WERI-Rb-1 (cell line): ENCODE results near the gene NT5C3A.
"Not testable (repeated sequence)": the region's sequence is repeated elsewhere in the genome, so short reads cannot be mapped to it uniquely, and the experiment has no call there.

ENCODE experiments used
- DNase-seq: peaks from one replicate; pipeline ENCODE4 v3.0.0-alpha.2; 2020
- H3K27ac ChIP-seq: fragments of 250-450 bp; sonication (Bioruptor Pico); 2 replicates; pipeline ENCODE4 v1.5.1; 2020; ENCODE audit warnings: mild to moderate bottlenecking, moderate library complexity
- H3K27me3 ChIP-seq: fragments of 250-450 bp; sonication (Bioruptor Pico); 2 replicates; pipeline ENCODE4 v1.5.1; 2021; ENCODE audit warnings: mild to moderate bottlenecking, low read depth, moderate library complexity; ENCODE audit not compliant: insufficient read depth, severe bottlenecking
- H3K36me3 ChIP-seq: fragments of 250-450 bp; sonication (Bioruptor Pico); 2 replicates; pipeline ENCODE4 v1.5.1; 2020; ENCODE audit warnings: mild to moderate bottlenecking, moderate library complexity
- H3K4me3 ChIP-seq: 2 replicates; pipeline ENCODE4 v1.5.1; 2011; ENCODE audit warnings: low read depth, mild to moderate bottlenecking, control low read depth, low read length
- H3K9me3 ChIP-seq: fragments of 250-450 bp; sonication (Bioruptor Pico); 2 replicates; pipeline ENCODE4 v1.5.1; 2021; ENCODE audit warnings: mild to moderate bottlenecking, moderate library complexity; ENCODE audit not compliant: severe bottlenecking

The NT5C3A gene

GRCh38 chr7:32998361-32999171 is 64.0 kb downstream of the NT5C3A start:
- not testable (repeated sequence) for H3K27me3 ChIP-seq, H3K27ac ChIP-seq, H3K4me3 ChIP-seq, H3K36me3 ChIP-seq, H3K9me3 ChIP-seq
- DNase-seq: peak; percentile 42

GRCh38 chr7:32997956-32998355 is 64.6 kb downstream of the NT5C3A start:
- not testable (repeated sequence) for DNase-seq, H3K27ac ChIP-seq, H3K9me3 ChIP-seq, H3K36me3 ChIP-seq, H3K4me3 ChIP-seq, H3K27me3 ChIP-seq

GRCh38 chr7:32992750-32993149 is 69.8 kb downstream of the NT5C3A start:
- not testable (repeated sequence) for H3K27ac ChIP-seq, DNase-seq, H3K36me3 ChIP-seq, H3K4me3 ChIP-seq, H3K9me3 ChIP-seq, H3K27me3 ChIP-seq

- H3K27ac ChIP-seq, H3K9me3 ChIP-seq, H3K4me3 ChIP-seq, H3K27me3 ChIP-seq, DNase-seq, H3K36me3 ChIP-seq: not testable (repeated sequence)
Observed at GRCh38 chr7:32991975-32992700, 70.4 kb downstream of the NT5C3A start.

- not testable (repeated sequence) for DNase-seq, H3K4me3 ChIP-seq, H3K27ac ChIP-seq, H3K36me3 ChIP-seq, H3K9me3 ChIP-seq, H3K27me3 ChIP-seq
Observed at GRCh38 chr7:32991068-32991585, 71.4 kb downstream of the NT5C3A start.

- H3K27me3 ChIP-seq, H3K9me3 ChIP-seq, H3K27ac ChIP-seq, DNase-seq, H3K36me3 ChIP-seq, H3K4me3 ChIP-seq: not testable (repeated sequence)
Observed at GRCh38 chr7:32988148-32988547, 74.4 kb downstream of the NT5C3A start.

GRCh38 chr7:32979902-32980301 is 82.7 kb downstream of the NT5C3A start:
- H3K27me3 ChIP-seq, H3K9me3 ChIP-seq, H3K4me3 ChIP-seq, DNase-seq, H3K27ac ChIP-seq, H3K36me3 ChIP-seq: not testable (repeated sequence)

- DNase-seq, H3K27ac ChIP-seq, H3K36me3 ChIP-seq: not testable (repeated sequence)
Observed at GRCh38 chr7:32979246-32979645, 83.3 kb downstream of the NT5C3A start.

GRCh38 chr7:32977159-32977558 is 85.4 kb downstream of the NT5C3A start:
- H3K9me3 ChIP-seq, H3K27me3 ChIP-seq, DNase-seq, H3K4me3 ChIP-seq, H3K27ac ChIP-seq, H3K36me3 ChIP-seq: not testable (repeated sequence)

More at GRCh38 chr7:32979246-32979645, 83.3 kb downstream of the NT5C3A start:
- not testable (repeated sequence) for H3K4me3 ChIP-seq, H3K9me3 ChIP-seq, H3K27me3 ChIP-seq

- H3K27ac ChIP-seq, H3K36me3 ChIP-seq, H3K27me3 ChIP-seq, H3K4me3 ChIP-seq, H3K9me3 ChIP-seq, DNase-seq: not testable (repeated sequence)
Observed at GRCh38 chr7:32971967-32972366, 90.6 kb downstream of the NT5C3A start.

GRCh38 chr7:32967268-32967582 is 95.4 kb downstream of the NT5C3A start:
- H3K27ac ChIP-seq, H3K4me3 ChIP-seq, DNase-seq, H3K27me3 ChIP-seq, H3K9me3 ChIP-seq, H3K36me3 ChIP-seq: not testable (repeated sequence)

GRCh38 chr7:32966489-32967267 is 95.9 kb downstream of the NT5C3A start:
- H3K36me3 ChIP-seq, H3K4me3 ChIP-seq, H3K27ac ChIP-seq, DNase-seq, H3K27me3 ChIP-seq, H3K9me3 ChIP-seq: not testable (repeated sequence)
